Mammary epithelial cell (primary cell): ENCODE data around the gene SOX10.

ENCODE experiments used
- CTCF ChIP-seq, 2 donors: IDR thresholded peaks in 1 of 2; conservative IDR thresholded peaks in 1 of 2; 2 replicates each; pipeline ENCODE4 v1.5.1; 2011 to 2012; ENCODE audit warnings: inconsistent platforms in 2 of 2, low read length in 2 of 2, mild to moderate bottlenecking in 2 of 2, control low read depth in 1 of 2, low read depth in 1 of 2; ENCODE audit not compliant: insufficient read depth in 1 of 2; ENCODE audit errors: extremely low read depth in 1 of 2
- EZH2 ChIP-seq: IDR thresholded peaks from 2 replicates; pipeline ENCODE4 v1.6.1; 2012; ENCODE audit warnings: low read length, inconsistent platforms, borderline replicate concordance

GRCh38 chr22:38005943-38006342, 21.6 kb upstream of the SOX10 start:
- TF ChIP-seq CTCF (conservative IDR thresholded peaks at IDR 0.05 in 1 of 2, IDR thresholded peaks at IDR 0.05 in 1 of 2; ENCODE audit: extremely low read depth in 1 of 2, insufficient read depth in 1 of 2, low read depth in 1 of 2, low read length in 2 of 2) = no peak
- no peak for TF ChIP-seq EZH2
